GF-D8 (cell line): ENCODE measurements around the gene FRYL.
A peak's percentile ranks its signal among the peaks of the same experiment; 100 is the strongest.
"Not testable (repeated sequence)": the region's sequence is repeated elsewhere in the genome, so short reads cannot be mapped to it uniquely, and the experiment has no call there.

ENCODE experiments used
- DNase-seq: peaks from one replicate; lab custom pipeline; 2025; lab: John Stamatoyannopoulos, UW

FRYL gene

GRCh38 chr4:48746608-48747362, 33.3 kb downstream of the FRYL start:
- no peak for DNase-seq

- DNase-seq = not testable (repeated sequence)
Observed at GRCh38 chr4:48745223-48745622, 34.9 kb downstream of the FRYL start.

GRCh38 chr4:48742412-48742811, 37.7 kb downstream of the FRYL start:
- no peak for DNase-seq

GRCh38 chr4:48739560-48740019, 40.5 kb downstream of the FRYL start:
- DNase-seq = peak; percentile 82

DNA sequence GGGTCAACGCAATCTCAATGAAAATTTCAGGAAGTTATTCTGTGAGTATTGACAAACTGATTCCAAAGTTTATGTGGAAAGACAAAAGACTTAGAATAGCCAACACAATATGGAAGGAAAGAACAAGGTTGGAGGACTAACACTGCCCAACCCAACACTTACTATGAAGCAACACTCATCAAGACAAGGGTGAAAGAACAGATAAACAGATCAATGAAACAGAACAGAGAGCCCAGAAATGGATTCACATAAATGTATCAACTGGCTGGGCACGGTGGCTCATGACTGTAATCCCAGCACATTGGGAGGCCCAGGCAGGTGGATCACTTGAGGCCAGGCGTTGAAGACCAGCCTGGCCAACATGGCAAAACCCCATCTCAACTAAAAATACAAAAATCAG, 41.2 kb downstream of the FRYL start:
- DNase-seq = no peak

- DNase-seq = not testable (repeated sequence)
Observed at GRCh38 chr4:48728906-48729496, 51.1 kb downstream of the FRYL start.

GRCh38 chr4:48727666-48728459, 52.2 kb downstream of the FRYL start:
- DNase-seq = no peak

DNA sequence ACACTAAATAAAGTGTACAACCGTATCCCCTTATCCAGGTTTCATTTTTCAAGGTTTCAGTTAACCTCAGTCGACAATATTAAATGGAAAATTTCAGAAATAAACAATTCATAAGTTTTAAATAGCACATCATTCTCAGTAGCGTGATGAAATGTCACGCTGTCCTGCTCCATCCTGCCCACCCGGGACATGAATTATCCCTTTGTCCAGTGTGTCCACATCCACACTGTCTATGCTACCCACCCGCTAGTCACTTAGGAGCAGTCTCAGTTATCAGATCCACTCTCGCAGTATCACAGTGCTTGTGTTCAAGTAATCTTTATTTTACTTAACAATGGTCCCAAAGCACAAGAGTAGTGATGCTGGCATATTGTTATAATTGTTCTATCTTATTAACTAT, 54.7 kb downstream of the FRYL start:
- DNase-seq = no peak

GRCh38 chr4:48722509-48723446, 57.3 kb downstream of the FRYL start:
- DNase-seq = no peak

- DNase-seq = no peak
Observed at GRCh38 chr4:48720459-48720858, 59.6 kb downstream of the FRYL start.

GRCh38 chr4:48718818-48719465, 61.1 kb downstream of the FRYL start:
- no peak for DNase-seq

- DNase-seq = not testable (repeated sequence)
Observed at GRCh38 chr4:48716285-48716684, 63.8 kb downstream of the FRYL start.

DNA sequence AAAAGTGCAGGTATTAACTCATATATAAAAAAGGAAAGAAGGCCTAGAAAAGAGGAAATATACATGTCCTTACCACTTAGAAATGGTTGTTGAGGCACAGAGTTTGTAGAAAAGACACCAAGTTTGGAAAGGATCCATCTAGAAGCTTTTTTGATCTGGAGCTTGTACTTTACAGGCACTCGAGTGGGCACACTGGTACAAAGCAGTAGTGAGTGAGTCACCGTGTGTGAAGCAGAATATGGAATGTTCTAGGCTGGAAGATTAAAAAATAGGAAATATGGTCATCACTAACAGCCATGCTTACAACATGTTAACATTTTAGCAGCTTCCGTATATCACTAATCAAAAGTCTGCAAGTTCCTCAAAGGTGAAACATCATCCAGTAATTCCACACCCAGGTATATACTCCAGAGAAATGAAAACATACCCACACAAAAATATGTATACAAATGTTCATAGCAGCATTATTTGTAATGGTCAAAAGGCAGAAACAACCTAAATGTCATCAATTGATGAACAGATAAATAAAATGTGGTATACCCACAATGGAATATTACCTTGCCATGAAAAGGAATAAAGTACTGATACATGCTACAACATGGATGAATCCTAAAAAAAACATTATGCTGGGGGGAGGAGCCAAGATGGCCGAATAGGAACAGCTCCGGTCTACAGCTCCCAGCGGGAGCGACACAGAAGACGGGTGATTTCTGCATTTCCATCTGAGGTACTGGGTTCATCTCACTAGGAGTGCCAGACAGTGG, 69.5 kb downstream of the FRYL start:
- no peak for DNase-seq

DNA sequence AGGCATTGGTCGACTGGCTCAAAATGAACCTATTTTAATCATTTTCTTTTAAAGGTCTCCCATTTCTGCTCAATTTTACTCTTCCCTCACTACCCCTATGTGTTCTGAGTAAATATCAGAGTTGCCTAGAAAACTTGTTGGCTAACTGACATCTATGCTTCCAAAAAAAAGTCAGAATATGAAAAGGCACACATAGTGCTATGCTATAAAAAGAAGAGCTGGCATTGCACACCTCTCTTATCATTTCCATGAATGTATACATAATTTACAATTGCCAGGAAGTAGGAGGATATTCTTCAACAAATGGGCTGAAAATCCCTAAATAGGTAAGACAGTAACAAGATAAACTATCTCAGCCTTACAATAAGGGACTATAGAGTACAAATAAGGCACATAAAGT, 70.2 kb downstream of the FRYL start:
- DNase-seq = no peak

DNA sequence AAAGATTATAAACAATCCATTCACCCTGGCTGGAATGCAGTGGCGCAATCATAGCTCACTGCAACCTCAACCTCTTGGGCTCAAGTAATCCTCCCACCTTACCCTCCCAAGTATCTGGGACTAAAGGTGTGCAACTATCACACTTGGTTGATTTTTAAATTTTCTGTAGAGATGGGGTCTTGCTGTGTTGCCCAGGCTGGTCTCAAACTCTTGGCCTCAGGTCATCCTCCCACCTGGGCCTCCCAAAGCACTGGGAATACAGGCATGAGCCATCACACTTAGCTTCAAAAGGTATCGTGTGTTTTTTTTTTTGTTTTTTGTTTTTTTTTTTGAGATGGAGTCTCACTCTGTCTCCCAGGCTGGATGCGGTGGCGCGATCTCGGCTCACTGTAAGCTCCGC, 71.5 kb downstream of the FRYL start:
- no peak for DNase-seq

DNA sequence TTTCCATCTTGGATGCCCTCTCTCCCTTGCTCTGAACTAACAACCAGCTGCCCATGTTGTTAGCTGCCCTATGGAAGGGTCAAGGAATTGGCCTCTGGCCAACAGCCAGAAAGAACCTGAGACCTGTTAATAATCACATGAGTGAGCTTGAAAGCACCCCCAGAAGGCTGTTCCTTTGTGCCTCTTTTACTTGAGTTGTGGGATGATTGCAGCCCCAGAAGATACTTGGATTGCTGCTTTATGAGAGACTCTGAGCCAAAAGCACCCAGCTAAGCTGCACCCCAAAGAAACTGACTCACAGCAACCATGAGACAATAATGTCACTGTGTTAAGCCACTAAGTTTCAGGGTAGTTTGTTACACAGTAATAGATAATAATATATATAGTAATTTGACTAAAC, 73.3 kb downstream of the FRYL start:
- no peak for DNase-seq

DNA sequence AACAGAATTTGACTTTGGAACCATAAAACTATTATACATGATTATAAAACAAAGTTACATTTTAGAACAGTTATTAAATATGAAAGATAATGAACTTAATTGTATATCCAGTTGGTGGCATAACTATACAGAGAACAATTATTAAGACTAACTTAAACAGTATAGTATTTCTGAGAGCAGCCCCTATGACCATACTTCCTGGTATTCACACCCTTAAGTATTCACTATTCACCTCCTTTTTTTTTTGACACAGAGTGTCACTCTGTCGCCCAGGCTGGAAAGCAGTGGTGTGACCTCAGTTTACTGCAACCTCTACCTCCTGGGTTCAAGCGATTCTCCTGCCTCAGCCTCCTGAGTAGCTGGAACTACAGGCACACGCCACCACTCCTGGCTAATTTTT, 74.5 kb downstream of the FRYL start:
- no peak for DNase-seq

DNA sequence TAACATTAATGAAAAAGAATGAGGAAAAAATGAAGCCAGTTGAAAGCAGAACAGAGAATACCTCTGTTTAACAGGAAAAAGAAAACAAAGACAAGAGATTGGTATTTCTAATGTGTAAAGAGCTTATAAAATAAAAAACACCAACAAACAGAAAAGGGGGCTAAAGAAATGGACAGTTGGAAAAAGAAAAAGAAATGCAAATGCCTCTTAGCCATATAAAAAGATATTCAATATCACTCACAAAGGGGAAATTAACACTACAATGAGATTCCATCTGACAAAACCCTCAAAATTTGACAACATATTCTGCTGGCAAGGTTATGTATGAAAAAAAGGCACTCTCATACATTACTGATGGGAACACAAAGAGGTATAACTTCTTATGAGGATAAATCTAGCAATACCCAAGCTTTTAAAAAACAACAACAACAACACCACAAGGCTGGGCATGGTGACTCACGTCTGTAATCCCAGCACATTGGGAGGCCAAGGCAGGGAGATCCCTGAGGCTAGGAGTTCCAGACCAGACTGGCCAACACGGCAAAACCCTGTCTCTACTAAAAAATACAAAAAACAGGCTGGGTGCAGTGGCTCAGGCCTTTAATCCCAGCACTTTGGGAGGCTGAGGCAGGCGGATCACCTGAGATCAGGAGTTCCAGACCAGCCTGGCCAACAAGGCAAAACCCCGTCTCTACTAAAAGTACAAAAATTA, 75.8 kb downstream of the FRYL start:
- no peak for DNase-seq

GRCh38 chr4:48699475-48699874, 80.6 kb downstream of the FRYL start:
- no peak for DNase-seq
